ENCODE data around the gene NXPH4. TPM values are rescaled to one million over a fixed set of nuclear protein-coding genes. Genes with fewer than 3 reads are reported as not detected.

Gene NXPH4
- total RNA-seq, 1 donor from 2014 or later = 82.8 TPM

DNA sequence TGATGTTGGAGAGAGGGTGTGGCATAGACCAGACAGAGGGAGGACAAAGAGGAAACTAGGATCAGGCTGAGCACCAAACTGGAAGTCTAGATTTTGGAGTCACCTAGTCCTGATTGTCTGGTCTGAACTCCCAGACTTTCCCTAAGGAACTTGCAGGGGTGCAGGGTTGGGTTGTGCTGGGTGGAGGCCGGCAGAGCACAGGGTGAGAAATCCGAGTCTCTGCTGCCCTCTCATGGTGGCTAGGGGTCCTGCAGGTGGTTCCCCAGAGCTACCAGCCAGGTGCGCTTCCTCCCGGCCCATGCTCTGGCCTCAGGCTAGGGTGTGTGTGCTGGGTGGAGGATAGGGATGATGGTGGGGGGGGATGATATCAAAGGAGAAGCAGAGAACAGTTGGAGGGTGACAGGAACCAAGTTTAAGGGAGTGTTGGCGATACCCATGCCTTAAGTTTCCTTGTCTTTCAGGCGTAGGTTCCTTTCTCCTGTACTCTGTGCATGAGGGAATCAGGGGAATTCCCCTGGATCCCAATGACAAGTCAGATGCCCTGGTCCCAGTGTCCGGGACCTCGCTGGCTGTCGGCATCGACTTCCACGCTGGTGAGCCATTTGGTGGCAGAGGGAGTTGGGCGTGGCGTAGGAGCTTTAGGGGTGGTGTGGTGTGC is 33.5 kb upstream of the NXPH4 start:
- no peaks in the 10 kb centered on the region for H3K27me3 Mint-ChIP-seq (ENCODE audit: low read depth)
- H3K4me3 Mint-ChIP-seq (ENCODE audit: unreplicated experiment) = no peak overlapping the region
- TF ChIP-seq, protein P1, sequence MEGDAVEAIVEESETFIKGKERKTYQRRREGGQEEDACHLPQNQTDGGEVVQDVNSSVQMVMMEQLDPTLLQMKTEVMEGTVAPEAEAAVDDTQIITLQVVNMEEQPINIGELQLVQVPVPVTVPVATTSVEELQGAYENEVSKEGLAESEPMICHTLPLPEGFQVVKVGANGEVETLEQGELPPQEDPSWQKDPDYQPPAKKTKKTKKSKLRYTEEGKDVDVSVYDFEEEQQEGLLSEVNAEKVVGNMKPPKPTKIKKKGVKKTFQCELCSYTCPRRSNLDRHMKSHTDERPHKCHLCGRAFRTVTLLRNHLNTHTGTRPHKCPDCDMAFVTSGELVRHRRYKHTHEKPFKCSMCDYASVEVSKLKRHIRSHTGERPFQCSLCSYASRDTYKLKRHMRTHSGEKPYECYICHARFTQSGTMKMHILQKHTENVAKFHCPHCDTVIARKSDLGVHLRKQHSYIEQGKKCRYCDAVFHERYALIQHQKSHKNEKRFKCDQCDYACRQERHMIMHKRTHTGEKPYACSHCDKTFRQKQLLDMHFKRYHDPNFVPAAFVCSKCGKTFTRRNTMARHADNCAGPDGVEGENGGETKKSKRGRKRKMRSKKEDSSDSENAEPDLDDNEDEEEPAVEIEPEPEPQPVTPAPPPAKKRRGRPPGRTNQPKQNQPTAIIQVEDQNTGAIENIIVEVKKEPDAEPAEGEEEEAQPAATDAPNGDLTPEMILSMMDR (IDR thresholded peaks at IDR 0.05) = peak; percentile 91
- H3K4me1 Mint-ChIP-seq (ENCODE audit: low read depth) = peaks cover 5% of the 10 kb centered on the region
- peak overlapping the region; percentile 39 for H3K27ac Mint-ChIP-seq (ENCODE audit: unreplicated experiment)
- H3K36me3 Mint-ChIP-seq (ENCODE audit: low read depth) = peaks cover 55% of the 10 kb centered on the region
- DNase-seq (ENCODE audit: low spot score) = no peak
- H3K9me3 Mint-ChIP-seq (ENCODE audit: low read depth) = no peaks in the 10 kb centered on the region

GRCh38 chr12:57183939-57184725 is 32.5 kb upstream of the NXPH4 start:
- no peaks in the 10 kb centered on the region for H3K9me3 Mint-ChIP-seq (ENCODE audit: low read depth)
- TF ChIP-seq, protein P1 (IDR thresholded peaks at IDR 0.05) = no peak
- no peaks in the 10 kb centered on the region for H3K27me3 Mint-ChIP-seq (ENCODE audit: low read depth)
- no peak overlapping the region for H3K4me3 Mint-ChIP-seq (ENCODE audit: unreplicated experiment)
- H3K27ac Mint-ChIP-seq (ENCODE audit: unreplicated experiment) = no peak overlapping the region
- DNase-seq (ENCODE audit: low spot score) = no peak
- peaks cover 5% of the 10 kb centered on the region for H3K4me1 Mint-ChIP-seq (ENCODE audit: low read depth)
- peaks cover 54% of the 10 kb centered on the region for H3K36me3 Mint-ChIP-seq (ENCODE audit: low read depth)

- H3K4me1 Mint-ChIP-seq (ENCODE audit: low read depth) = peaks cover 5% of the 10 kb centered on the region
- H3K4me3 Mint-ChIP-seq (ENCODE audit: unreplicated experiment) = no peak overlapping the region
- H3K27me3 Mint-ChIP-seq (ENCODE audit: low read depth) = no peaks in the 10 kb centered on the region
- no peak for DNase-seq (ENCODE audit: low spot score)
- H3K9me3 Mint-ChIP-seq (ENCODE audit: low read depth) = no peaks in the 10 kb centered on the region
- TF ChIP-seq, protein P1 (IDR thresholded peaks at IDR 0.05) = no peak
- peaks cover 54% of the 10 kb centered on the region for H3K36me3 Mint-ChIP-seq (ENCODE audit: low read depth)
- H3K27ac Mint-ChIP-seq (ENCODE audit: unreplicated experiment) = no peak overlapping the region
These were observed 31.2 kb upstream of the NXPH4 start for GRCh38 chr12:57185403-57185802.

DNA sequence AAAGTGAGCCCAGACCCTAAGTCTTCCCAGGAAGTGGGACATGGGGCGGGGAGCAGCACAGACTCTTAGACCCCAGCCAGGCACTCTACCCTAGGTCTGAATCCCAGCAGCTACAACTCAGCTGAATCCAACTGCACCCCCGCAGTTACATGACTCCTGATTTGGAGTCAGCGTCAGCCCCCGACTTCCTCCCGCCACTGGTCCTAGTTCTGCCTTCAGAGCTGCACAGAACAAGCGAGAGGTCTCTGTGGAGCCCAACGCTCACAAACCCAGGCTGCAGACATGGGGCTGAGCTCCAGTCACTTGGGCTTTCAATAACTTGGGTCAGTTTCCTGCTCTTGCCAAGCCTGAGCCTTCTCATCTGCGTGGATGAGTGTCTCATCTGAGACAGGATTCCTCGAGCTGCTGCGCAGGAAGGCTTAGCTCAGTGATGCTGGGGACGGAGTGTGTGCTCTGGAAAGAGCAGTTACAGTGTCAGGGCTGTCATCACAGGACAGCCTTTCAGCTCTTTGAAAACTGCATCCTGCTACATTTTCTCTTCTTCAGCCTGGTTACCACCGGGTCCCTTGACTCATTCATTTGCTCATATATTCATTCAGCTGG is 30.6 kb upstream of the NXPH4 start:
- peaks cover 53% of the 10 kb centered on the region for H3K36me3 Mint-ChIP-seq (ENCODE audit: low read depth)
- no peak for DNase-seq (ENCODE audit: low spot score)
- H3K4me1 Mint-ChIP-seq (ENCODE audit: low read depth) = peaks cover 5% of the 10 kb centered on the region

More for the DNA sequence above, 30.6 kb upstream of the NXPH4 start:
- H3K27ac Mint-ChIP-seq (ENCODE audit: unreplicated experiment) = no peak overlapping the region
- H3K27me3 Mint-ChIP-seq (ENCODE audit: low read depth) = no peaks in the 10 kb centered on the region
- no peak overlapping the region for H3K4me3 Mint-ChIP-seq (ENCODE audit: unreplicated experiment)
- H3K9me3 Mint-ChIP-seq (ENCODE audit: low read depth) = no peaks in the 10 kb centered on the region
- TF ChIP-seq, protein P1 (IDR thresholded peaks at IDR 0.05) = no peak
